Measurements from ENCODE around the gene SSX2B. TPM values are rescaled to one million over a fixed set of nuclear protein-coding genes. Genes with fewer than 3 reads are reported as not detected.
"Not testable (repeated sequence)": the region's sequence is repeated elsewhere in the genome, so short reads cannot be mapped to it uniquely, and the experiment has no call there.

Gene SSX2B, protein sequence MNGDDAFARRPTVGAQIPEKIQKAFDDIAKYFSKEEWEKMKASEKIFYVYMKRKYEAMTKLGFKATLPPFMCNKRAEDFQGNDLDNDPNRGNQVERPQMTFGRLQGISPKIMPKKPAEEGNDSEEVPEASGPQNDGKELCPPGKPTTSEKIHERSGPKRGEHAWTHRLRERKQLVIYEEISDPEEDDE
- total RNA-seq (2022) (not detected in 2 replicates), Bru-seq, nascent RNA (not detected), BruChase-seq, experiment 1, labeled RNA remaining after a 6-hour chase (not detected), BruChase-seq, experiment 2, labeled RNA remaining after a 2-hour chase (not detected)
- long read RNA-seq: 0 reads

DNA sequence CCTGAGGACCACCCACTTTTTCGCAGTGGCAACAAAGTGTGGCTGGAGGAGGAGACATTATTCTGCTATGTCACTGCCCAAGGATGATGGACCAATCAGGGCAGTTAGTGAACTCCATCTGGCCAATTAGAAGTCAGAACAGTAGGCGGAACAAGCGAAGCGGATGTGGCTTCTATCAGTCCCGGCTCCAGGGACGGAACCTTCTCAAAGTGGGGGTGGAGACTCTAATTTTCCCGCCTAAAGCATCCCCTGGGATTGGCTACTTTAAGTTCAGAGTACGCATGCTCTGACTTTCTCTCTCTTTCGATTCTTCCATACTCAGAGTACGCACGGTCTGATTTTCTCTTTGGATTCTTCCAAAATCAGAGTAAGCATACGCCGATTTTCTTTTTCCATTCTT, at the start of gene SSX2B:
SSX2B (plus strand) TSS at position 301 of the 400 bp plus-strand sequence. CDS start 1,429 bp downstream, outside the sequence.
- not testable (repeated sequence) for H3K36me3 Mint-ChIP-seq (ENCODE audit: insufficient read depth, unreplicated experiment)

DNA sequence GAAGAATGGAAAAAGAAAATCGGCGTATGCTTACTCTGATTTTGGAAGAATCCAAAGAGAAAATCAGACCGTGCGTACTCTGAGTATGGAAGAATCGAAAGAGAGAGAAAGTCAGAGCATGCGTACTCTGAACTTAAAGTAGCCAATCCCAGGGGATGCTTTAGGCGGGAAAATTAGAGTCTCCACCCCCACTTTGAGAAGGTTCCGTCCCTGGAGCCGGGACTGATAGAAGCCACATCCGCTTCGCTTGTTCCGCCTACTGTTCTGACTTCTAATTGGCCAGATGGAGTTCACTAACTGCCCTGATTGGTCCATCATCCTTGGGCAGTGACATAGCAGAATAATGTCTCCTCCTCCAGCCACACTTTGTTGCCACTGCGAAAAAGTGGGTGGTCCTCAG, 44.0 kb upstream of the SSX2B start, which contains the start of gene SSX2:
SSX2 (minus strand) TSS at position 101 of the 400 bp plus-strand sequence. CDS start 1,429 bp downstream, outside the sequence.
- H3K4me3 Mint-ChIP-seq (ENCODE audit: low read depth, unreplicated experiment); H3K27me3 Mint-ChIP-seq (ENCODE audit: unreplicated experiment); H3K36me3 Mint-ChIP-seq (ENCODE audit: insufficient read depth, unreplicated experiment); CTCF ChIA-PET; BruUV-seq (replicated peaks); DNase-seq; H3K9me3 Mint-ChIP-seq (ENCODE audit: low read depth, unreplicated experiment); H3K4me1 Mint-ChIP-seq (ENCODE audit: low read depth, unreplicated experiment); intact Hi-C loops (cut with micrococcal nuclease; ENCODE audit: unreplicated experiment); H3K27ac Mint-ChIP-seq (ENCODE audit: unreplicated experiment): not testable (repeated sequence)

More for the DNA sequence above, at the start of gene SSX2B:
- H3K27me3 Mint-ChIP-seq (ENCODE audit: unreplicated experiment); DNase-seq; CTCF ChIA-PET; H3K4me1 Mint-ChIP-seq (ENCODE audit: low read depth, unreplicated experiment); H3K9me3 Mint-ChIP-seq (ENCODE audit: low read depth, unreplicated experiment); H3K4me3 Mint-ChIP-seq (ENCODE audit: low read depth, unreplicated experiment); BruUV-seq (replicated peaks); H3K27ac Mint-ChIP-seq (ENCODE audit: unreplicated experiment); intact Hi-C loops (cut with micrococcal nuclease; ENCODE audit: unreplicated experiment): not testable (repeated sequence)

DNA sequence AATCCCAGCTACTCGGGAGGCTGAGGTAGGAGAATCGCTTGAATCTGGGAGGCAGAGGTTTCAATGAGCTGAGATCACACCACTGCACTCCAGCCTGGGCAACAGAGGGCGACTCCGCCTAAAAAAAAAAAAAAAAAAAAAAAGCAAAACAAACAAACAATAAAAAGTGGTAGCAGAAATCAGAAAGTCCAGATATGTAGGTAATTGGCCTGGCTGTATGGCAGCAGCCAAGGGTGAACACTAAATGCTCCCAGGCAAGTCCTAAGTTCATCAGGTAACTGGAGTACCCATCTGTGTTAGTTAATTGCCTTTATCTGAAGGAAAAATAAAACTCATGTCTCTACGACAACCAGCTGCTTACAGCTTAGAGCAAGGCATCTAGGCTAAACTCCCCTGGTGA, 14.9 kb downstream of the SSX2B start:
- H3K36me3 Mint-ChIP-seq (ENCODE audit: insufficient read depth, unreplicated experiment); H3K4me3 Mint-ChIP-seq (ENCODE audit: low read depth, unreplicated experiment); H3K27me3 Mint-ChIP-seq (ENCODE audit: unreplicated experiment); CTCF ChIA-PET; DNase-seq; BruUV-seq (replicated peaks); H3K9me3 Mint-ChIP-seq (ENCODE audit: low read depth, unreplicated experiment); intact Hi-C loops (cut with micrococcal nuclease; ENCODE audit: unreplicated experiment); H3K4me1 Mint-ChIP-seq (ENCODE audit: low read depth, unreplicated experiment); H3K27ac Mint-ChIP-seq (ENCODE audit: unreplicated experiment): not testable (repeated sequence)

DNA sequence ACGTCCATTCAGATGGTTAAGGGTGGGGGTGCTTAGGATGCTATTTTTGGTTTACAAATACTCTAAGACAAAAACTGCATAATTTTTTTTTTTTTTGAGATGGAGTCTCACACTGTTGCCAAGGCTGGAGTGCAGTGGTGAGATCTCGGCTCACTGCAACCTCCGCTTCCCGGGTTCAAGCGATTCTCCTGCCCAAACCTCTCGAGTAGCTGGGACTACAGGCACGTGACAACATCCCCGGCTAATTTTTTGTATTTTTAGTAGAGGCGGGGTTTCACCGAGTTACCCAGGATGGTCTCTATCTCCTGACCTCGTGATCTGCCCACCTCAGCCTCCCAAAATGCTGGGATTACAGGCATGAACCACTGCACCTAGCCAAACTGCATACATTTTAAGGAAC, 22.5 kb downstream of the SSX2B start:
- H3K27me3 Mint-ChIP-seq (ENCODE audit: unreplicated experiment); CTCF ChIA-PET; H3K4me3 Mint-ChIP-seq (ENCODE audit: low read depth, unreplicated experiment); H3K4me1 Mint-ChIP-seq (ENCODE audit: low read depth, unreplicated experiment); H3K9me3 Mint-ChIP-seq (ENCODE audit: low read depth, unreplicated experiment); DNase-seq; intact Hi-C loops (cut with micrococcal nuclease; ENCODE audit: unreplicated experiment); H3K36me3 Mint-ChIP-seq (ENCODE audit: insufficient read depth, unreplicated experiment); BruUV-seq (replicated peaks); H3K27ac Mint-ChIP-seq (ENCODE audit: unreplicated experiment): not testable (repeated sequence)

DNA sequence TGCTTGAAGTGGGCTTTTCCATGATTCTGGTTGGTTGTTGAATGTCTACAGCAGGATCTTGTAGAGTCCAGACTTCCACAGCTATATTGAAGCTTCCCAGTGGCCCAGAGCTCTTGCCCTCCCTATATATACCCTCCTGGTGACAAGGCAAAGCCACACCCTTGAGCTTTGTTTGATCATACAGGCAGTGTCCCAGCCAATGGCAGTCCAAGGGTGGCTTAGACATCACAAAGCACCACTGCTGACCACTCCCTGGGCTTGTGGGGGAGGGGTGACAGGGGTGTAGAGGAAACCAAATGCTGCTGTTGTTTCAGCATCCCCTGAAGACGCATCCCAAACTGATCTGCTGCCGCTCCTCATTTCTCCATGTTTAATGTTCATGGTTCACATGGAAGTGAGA, 46.3 kb downstream of the SSX2B start, which contains the start of gene SPANXN5:
SPANXN5 (minus strand) TSS at position 101 of the 400 bp plus-strand sequence; CDS start at position 22, 79 bp downstream.
- H3K4me3 Mint-ChIP-seq (ENCODE audit: low read depth, unreplicated experiment); H3K27ac Mint-ChIP-seq (ENCODE audit: unreplicated experiment); H3K4me1 Mint-ChIP-seq (ENCODE audit: low read depth, unreplicated experiment); BruUV-seq (replicated peaks); H3K9me3 Mint-ChIP-seq (ENCODE audit: low read depth, unreplicated experiment); intact Hi-C loops (cut with micrococcal nuclease; ENCODE audit: unreplicated experiment); DNase-seq; H3K36me3 Mint-ChIP-seq (ENCODE audit: insufficient read depth, unreplicated experiment); CTCF ChIA-PET: not testable (repeated sequence)
- peaks cover 35% of the 10 kb centered on the region for H3K27me3 Mint-ChIP-seq (ENCODE audit: unreplicated experiment)

DNA sequence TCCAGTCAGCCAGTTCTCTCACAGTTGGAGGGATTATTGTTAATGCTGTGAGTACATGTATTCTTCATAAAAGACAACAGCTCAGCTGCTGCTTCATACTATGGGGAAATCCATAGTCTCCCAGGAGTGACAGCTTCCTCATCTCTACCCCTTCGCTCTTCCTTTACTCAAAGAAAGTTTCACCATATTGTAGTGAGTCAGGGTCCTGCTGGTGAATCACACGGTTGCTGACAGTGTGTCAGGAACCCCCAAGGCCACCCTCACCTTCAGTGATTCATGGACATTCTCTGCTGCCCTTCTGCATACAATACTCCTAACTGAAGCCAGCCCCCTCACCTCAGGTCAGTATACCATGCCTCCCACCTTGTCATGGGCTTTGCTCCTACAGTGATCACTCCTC, 53.8 kb downstream of the SSX2B start:
- H3K9me3 Mint-ChIP-seq (ENCODE audit: low read depth, unreplicated experiment); BruUV-seq (replicated peaks); CTCF ChIA-PET; H3K4me3 Mint-ChIP-seq (ENCODE audit: low read depth, unreplicated experiment); H3K36me3 Mint-ChIP-seq (ENCODE audit: insufficient read depth, unreplicated experiment); DNase-seq; H3K4me1 Mint-ChIP-seq (ENCODE audit: low read depth, unreplicated experiment); H3K27ac Mint-ChIP-seq (ENCODE audit: unreplicated experiment); intact Hi-C loops (cut with micrococcal nuclease; ENCODE audit: unreplicated experiment): not testable (repeated sequence)
- peaks cover 28% of the 10 kb centered on the region for H3K27me3 Mint-ChIP-seq (ENCODE audit: unreplicated experiment)

Other genes starting within 250 kb of the SSX2B start
- gene XAGE1B, start 234.2 kb upstream of the SSX2B start, total RNA-seq (2022): not detected in 2 replicates
- gene SSX7, start 96.4 kb upstream of the SSX2B start, total RNA-seq (2022): not detected in 2 replicates
- not detected in 2 replicates for gene SSX2, start 44.1 kb upstream of the SSX2B start, total RNA-seq (2022)
- not detected in 2 replicates for gene SPANXN5, start 46.2 kb downstream of the SSX2B start, total RNA-seq (2022)
- not detected in 2 replicates for gene XAGE5, start 60.0 kb downstream of the SSX2B start, total RNA-seq (2022)
- not detected in 2 replicates for gene XAGE3, start 116.8 kb downstream of the SSX2B start, total RNA-seq (2022)
- 8.4 and 9.3 TPM in 2 replicates for gene FAM156B, start 146.1 kb downstream of the SSX2B start, total RNA-seq (2022)
- 18.0 and 19.7 TPM in 2 replicates for gene FAM156A, start 207.3 kb downstream of the SSX2B start, total RNA-seq (2022)

All from Calu3 (cell line).